ENCODE data around the gene PLA2G2D. TPM values are rescaled to one million over a fixed set of nuclear protein-coding genes. Genes with fewer than 3 reads are reported as not detected.
A peak's percentile ranks its signal among the peaks of the same experiment; 100 is the strongest.

PLA2G2D gene, protein sequence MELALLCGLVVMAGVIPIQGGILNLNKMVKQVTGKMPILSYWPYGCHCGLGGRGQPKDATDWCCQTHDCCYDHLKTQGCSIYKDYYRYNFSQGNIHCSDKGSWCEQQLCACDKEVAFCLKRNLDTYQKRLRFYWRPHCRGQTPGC
- total RNA-seq, result not detected

GRCh38 chr1:20119347-20119746 is at the start of gene PLA2G2D:
TSS of gene PLA2G2D (minus strand) at chr1:20119536. CDS start at chr1:20119498, 38 bp downstream.
- H3K27me3 Mint-ChIP-seq, result peaks cover 18% of the 10 kb centered on the region
- no peak within 1 kb of the TSS for H3K27ac Mint-ChIP-seq
- POLR2A ChIA-PET, result no interaction called here
- ATAC-seq (ENCODE audit: low read depth), result no peak
- H3K36me3 Mint-ChIP-seq, result no peaks in the 10 kb centered on the region
- no peak for DNase-seq
- H3K4me3 Mint-ChIP-seq, result no peak within 1 kb of the TSS
- H3K9me3 Mint-ChIP-seq, result no peaks in the 10 kb centered on the region
- no peaks in the 10 kb centered on the region for H3K4me1 Mint-ChIP-seq

DNA sequence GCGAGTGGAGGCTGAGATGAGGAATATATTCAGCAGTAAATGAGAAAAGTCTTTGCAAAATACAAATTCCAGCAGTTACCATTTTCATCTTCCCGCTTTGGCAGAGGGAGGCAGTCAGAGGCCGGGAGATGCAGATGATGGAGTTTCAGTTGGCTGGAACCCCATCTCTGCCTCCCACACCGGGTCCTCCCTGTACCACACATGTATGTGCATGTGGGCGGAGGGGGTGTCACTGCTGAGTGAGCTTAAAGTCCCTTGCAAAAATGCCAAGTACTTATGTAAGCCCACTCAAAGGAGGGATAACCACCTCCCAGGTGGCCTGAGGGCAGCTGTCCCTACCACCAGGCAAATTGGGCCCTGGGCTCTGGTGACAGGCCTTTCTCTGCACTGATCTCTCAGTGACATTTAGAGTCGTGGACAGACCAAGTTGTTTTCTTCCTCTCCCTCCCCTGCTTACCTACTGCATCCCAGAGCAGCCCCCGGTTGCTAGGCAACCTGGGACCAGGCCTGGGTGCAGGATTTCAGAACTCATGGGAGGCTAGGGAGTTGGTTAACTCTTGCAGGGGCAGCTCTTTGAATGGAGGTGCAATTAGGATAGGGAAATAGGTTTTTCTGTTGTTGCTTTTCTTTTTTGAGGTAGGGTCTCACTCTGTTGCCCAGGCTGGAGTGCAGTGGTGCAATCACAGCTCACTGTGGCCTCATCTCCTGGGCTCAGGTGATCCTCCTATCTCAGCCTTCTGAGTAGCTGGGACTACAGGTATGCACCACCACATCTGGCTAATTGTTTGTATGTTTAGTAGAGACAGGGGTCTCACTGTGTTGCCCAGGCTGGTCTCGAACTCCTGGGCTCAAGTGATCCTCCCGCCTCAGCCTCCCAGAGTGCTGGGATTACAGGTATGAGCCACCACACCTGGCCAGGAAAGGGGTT is 49.5 kb upstream of the PLA2G2D start:
- Mint-ChIP-seq H3K36me3 (no peaks in the 10 kb centered on the region), H3K4me1 (peaks cover 10% of the 10 kb centered on the region), H3K27ac (no peak overlapping the region), H3K4me3 (no peak overlapping the region), H3K27me3 (peaks cover 6% of the 10 kb centered on the region), H3K9me3 (peaks cover 5% of the 10 kb centered on the region)
- no peak for ATAC-seq (ENCODE audit: low read depth)
- no peak for DNase-seq
- POLR2A ChIA-PET, result no interaction called here

- Mint-ChIP-seq H3K27me3 (peaks cover 6% of the 10 kb centered on the region), H3K9me3 (peaks cover 6% of the 10 kb centered on the region), H3K4me3 (no peak overlapping the region), H3K4me1 (peaks cover 10% of the 10 kb centered on the region), H3K27ac (peak overlapping the region; percentile 14), H3K36me3 (no peaks in the 10 kb centered on the region)
- POLR2A ChIA-PET, result no interaction called here
- DNase-seq, result no peak
- ATAC-seq (ENCODE audit: low read depth), result no peak
Measured at GRCh38 chr1:20167126-20167525, 47.8 kb upstream of the PLA2G2D start.

GRCh38 chr1:20166051-20166450 is 46.7 kb upstream of the PLA2G2D start:
- ATAC-seq (ENCODE audit: low read depth), result no peak
- peaks cover 2% of the 10 kb centered on the region for H3K4me1 Mint-ChIP-seq
- no peak overlapping the region for H3K27ac Mint-ChIP-seq
- no peak overlapping the region for H3K4me3 Mint-ChIP-seq
- H3K9me3 Mint-ChIP-seq, result peaks cover 10% of the 10 kb centered on the region
- no peaks in the 10 kb centered on the region for H3K36me3 Mint-ChIP-seq
- DNase-seq, result no peak
- POLR2A ChIA-PET, result no interaction called here
- H3K27me3 Mint-ChIP-seq, result peaks cover 6% of the 10 kb centered on the region

DNA sequence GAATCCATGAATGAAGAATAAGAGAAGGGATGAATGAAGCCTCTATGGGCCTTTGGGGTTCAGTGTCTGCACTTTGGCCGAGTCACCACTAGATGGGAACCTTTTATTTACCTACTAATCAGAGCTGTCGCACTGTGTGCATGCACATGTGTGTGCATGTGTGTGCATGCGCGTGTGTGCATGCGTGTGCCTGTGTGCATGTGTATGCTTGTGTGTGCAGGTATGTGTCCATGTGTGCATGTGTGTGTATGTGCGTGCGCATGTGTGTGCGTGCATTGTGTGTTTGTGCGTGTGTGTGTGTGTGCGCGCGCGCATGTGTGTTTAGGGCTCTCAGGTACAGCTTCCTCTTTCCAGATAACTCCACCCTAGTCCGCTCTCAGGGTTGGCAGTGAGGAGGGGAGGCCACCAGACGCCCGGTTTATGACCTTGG is 46.2 kb upstream of the PLA2G2D start:
- ATAC-seq (ENCODE audit: low read depth), result no peak
- Mint-ChIP-seq H3K36me3 (no peaks in the 10 kb centered on the region), H3K27me3 (peaks cover 6% of the 10 kb centered on the region), H3K4me1 (peaks cover 2% of the 10 kb centered on the region), H3K9me3 (peaks cover 10% of the 10 kb centered on the region), H3K27ac (no peak overlapping the region), H3K4me3 (no peak overlapping the region)
- POLR2A ChIA-PET, result no interaction called here
- DNase-seq, result no peak

DNA sequence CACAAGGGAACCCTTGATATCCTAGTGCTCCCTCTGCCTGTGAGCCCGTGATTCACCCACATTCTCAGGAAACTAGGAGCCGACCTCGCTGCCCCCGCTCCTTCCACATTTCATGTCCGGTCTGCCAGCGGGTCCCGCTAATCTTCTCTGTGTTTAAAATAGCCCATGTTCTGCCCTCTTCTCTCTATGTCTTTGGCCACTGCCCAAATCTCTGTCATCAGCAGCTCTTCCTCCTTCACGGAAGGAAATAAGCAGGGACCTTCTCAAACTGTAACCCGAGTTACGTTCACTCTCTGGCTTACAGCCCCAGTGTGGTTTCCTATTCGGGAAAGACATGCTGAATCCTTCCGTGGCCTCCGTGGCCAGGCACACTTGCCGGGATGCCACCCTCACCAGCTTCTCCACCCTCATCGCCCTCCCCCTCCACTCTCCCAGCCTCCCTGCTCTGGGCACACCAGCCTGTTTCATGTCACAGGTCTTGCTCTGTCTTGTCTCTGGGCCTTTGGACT is 45.4 kb upstream of the PLA2G2D start:
- peaks cover 6% of the 10 kb centered on the region for H3K27me3 Mint-ChIP-seq
- H3K4me1 Mint-ChIP-seq, result peaks cover 2% of the 10 kb centered on the region
- POLR2A ChIA-PET, result no interaction called here
- H3K36me3 Mint-ChIP-seq, result no peaks in the 10 kb centered on the region
- no peak for ATAC-seq (ENCODE audit: low read depth)
- H3K9me3 Mint-ChIP-seq, result peaks cover 10% of the 10 kb centered on the region
- no peak overlapping the region for H3K4me3 Mint-ChIP-seq
- no peak for DNase-seq
- no peak overlapping the region for H3K27ac Mint-ChIP-seq

DNA sequence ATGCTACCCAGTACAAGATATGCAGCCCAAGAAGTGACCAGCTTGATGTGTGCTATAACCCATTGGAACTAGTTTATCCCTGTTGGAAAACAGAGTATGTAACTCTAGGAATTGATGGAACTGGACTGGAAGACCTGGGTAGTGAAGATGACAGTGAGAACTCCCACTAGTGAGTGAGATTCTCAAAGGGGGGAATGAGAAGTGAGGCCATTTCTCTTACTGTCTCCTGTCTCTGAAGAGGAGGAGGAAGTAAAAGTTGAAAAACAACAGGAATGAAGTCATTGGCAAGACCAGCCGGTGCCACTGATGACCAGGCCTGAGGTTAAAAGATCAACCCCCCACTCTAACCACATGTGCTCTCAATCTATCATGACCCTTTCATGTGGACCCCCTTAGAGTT is 40.7 kb upstream of the PLA2G2D start:
- no peak overlapping the region for H3K4me3 Mint-ChIP-seq
- POLR2A ChIA-PET, result no interaction called here
- H3K36me3 Mint-ChIP-seq, result no peaks in the 10 kb centered on the region
- ATAC-seq (ENCODE audit: low read depth) (no peak), DNase-seq (no peak)
- no peaks in the 10 kb centered on the region for H3K4me1 Mint-ChIP-seq
- H3K27ac Mint-ChIP-seq, result no peak overlapping the region
- H3K9me3 Mint-ChIP-seq, result peaks cover 11% of the 10 kb centered on the region
- H3K27me3 Mint-ChIP-seq, result no peaks in the 10 kb centered on the region

DNA sequence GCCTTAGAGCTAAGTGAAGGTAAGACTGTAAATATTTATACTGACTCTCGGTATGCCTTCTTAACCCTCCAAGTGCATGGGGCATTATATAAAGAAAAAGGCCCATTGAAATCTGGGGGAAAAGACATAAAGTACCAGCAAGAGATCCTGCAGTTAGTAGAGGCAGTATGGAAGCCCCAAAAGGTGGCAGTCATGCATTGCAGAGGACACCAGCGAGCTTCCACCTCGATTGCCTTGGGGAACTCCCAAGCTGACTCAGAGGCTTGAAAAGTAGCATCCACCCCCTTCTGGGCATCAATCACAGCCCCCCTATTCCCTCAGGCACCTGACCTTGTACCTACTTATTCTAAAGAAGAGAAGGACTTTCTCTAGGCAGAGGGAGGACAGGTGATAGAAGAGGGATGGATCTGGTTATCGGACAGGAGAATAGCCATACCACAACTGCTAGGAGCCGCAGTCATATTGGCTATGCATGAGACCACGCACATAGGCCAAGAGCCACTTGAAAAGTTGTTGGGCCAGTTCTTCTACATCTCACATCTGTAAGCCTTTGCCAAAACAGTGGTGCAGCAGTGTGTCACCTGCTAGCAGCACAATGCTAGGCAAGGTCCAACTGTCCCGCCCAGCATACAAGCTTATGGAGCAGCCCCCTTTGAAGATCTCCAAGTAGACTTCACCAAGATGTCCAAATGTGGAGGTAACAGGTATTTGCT is 39.2 kb upstream of the PLA2G2D start:
- peaks cover 10% of the 10 kb centered on the region for H3K9me3 Mint-ChIP-seq
- no peaks in the 10 kb centered on the region for H3K27me3 Mint-ChIP-seq
- ATAC-seq (ENCODE audit: low read depth) (no peak), DNase-seq (no peak)
- no peak overlapping the region for H3K4me3 Mint-ChIP-seq
- H3K27ac Mint-ChIP-seq, result no peak overlapping the region
- POLR2A ChIA-PET, result no interaction called here
- H3K4me1 Mint-ChIP-seq, result peaks cover 10% of the 10 kb centered on the region
- no peaks in the 10 kb centered on the region for H3K36me3 Mint-ChIP-seq

DNA sequence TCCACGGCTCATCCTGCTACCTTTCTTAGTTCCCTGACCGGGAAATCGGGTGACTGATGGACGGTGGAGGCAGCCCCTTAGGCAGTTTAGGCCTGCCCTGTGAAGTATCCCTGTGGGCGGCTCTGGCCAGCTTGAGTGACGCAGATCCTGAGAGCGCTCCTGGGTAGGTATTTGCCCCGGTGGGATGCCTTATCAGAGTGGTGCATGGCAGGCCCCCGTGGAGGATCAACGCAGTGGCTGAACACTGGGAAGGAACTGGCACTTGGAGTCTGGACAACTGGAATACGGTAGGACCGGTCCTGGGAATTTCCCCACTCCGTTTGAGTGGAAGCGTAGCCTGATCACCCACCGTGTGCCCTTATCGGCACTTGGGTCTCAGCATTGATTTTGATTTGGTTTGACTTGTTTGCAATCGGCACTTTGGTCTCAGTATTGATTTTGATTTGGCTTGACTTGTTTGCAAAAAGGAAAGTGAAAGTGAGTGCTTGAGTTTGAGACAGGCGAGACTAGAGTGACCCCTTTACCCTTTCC is 35.0 kb upstream of the PLA2G2D start:
- Mint-ChIP-seq H3K4me1 (peaks cover 13% of the 10 kb centered on the region), H3K4me3 (peak overlapping the region; percentile 33), H3K27me3 (peaks cover 2% of the 10 kb centered on the region), H3K9me3 (peaks cover 2% of the 10 kb centered on the region), H3K36me3 (no peaks in the 10 kb centered on the region), H3K27ac (peak overlapping the region; percentile 74)
- ATAC-seq (ENCODE audit: low read depth) (no peak), DNase-seq (peak; percentile 27)
- POLR2A ChIA-PET, result no interaction called here

- peaks cover 13% of the 10 kb centered on the region for H3K4me1 Mint-ChIP-seq
- no peaks in the 10 kb centered on the region for H3K9me3 Mint-ChIP-seq
- DNase-seq, result peak; percentile 24
- H3K27me3 Mint-ChIP-seq, result peaks cover 2% of the 10 kb centered on the region
- ATAC-seq (ENCODE audit: low read depth), result no peak
- no peaks in the 10 kb centered on the region for H3K36me3 Mint-ChIP-seq
- H3K4me3 Mint-ChIP-seq, result no peak overlapping the region
- POLR2A ChIA-PET, result interaction anchor here (0.7 kb wide), 1 partner anchor 227 kb away, joined by 3 read pairs; no protein-coding TSS in a partner anchor
- no peak overlapping the region for H3K27ac Mint-ChIP-seq
Measured at GRCh38 chr1:20153000-20153418, 33.7 kb upstream of the PLA2G2D start.

DNA sequence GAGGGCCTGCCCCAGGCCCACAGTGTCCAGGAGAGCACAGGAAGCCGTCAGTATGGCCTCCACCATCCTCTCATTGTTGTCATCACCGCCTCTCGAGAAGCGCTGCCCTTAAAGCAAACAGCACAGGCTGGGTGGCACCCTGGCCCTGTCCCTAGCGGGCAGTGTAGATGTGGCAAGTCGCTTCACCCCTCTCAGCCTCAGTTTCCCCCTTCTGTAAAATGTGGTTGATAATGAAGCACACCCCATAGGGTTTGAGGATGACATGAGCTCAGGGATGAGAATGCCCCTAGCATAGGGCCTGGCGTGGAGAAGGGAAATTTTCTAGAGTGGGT is 33.2 kb upstream of the PLA2G2D start:
- peaks cover 2% of the 10 kb centered on the region for H3K27me3 Mint-ChIP-seq
- H3K4me3 Mint-ChIP-seq, result peak overlapping the region; percentile 72
- POLR2A ChIA-PET, result interaction anchor here (0.7 kb wide), 1 partner anchor 226 kb away, joined by 3 read pairs; no protein-coding TSS in a partner anchor
- no peak for ATAC-seq (ENCODE audit: low read depth)
- no peaks in the 10 kb centered on the region for H3K9me3 Mint-ChIP-seq
- H3K36me3 Mint-ChIP-seq, result no peaks in the 10 kb centered on the region
- peaks cover 13% of the 10 kb centered on the region for H3K4me1 Mint-ChIP-seq
- H3K27ac Mint-ChIP-seq, result peak overlapping the region; percentile 54
- no peak for DNase-seq

DNA sequence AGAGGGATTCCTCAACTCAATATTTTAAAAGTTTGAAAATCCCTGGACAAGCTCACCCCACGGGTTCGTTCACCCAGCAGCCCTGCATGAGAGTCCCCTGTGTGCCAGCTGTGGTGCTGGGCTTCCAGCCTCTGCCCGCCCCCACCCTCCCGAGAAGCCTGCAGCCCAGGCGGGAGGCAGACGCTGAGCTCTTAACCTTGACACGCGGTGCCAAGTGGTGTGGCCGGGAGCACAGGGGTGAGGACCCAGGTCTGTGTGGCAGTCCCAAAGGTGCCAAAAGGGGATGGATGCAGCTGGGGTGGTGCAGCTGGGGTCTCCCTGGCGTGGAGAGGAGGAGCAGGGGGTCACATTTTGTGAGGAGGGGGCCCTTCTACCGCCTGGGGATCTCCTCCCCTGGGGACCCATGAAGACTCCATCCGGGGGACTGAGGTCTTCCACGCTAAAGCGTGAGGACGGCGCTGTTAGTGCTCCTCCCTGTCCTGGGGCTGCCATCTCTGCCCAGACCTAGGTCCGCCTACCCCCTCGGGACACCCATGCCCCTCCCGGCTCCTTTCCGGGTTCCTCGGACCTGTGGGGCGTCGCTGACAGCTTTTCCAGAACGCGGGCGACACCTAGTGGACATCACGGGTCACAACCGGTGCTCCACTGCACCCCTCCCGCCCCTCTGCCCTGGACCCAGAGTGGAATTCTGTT is 32.7 kb upstream of the PLA2G2D start:
- H3K9me3 Mint-ChIP-seq, result no peaks in the 10 kb centered on the region
- H3K36me3 Mint-ChIP-seq, result no peaks in the 10 kb centered on the region
- H3K4me1 Mint-ChIP-seq, result peaks cover 13% of the 10 kb centered on the region
- DNase-seq (peak; percentile 81), ATAC-seq (ENCODE audit: low read depth) (peak; percentile 91)
- H3K27ac Mint-ChIP-seq, result peak overlapping the region; percentile 54
- peak overlapping the region; percentile 72 for H3K4me3 Mint-ChIP-seq
- H3K27me3 Mint-ChIP-seq, result peaks cover 2% of the 10 kb centered on the region
- POLR2A ChIA-PET, result no interaction called here

GRCh38 chr1:20150969-20151368 is 31.6 kb upstream of the PLA2G2D start:
- peaks cover 13% of the 10 kb centered on the region for H3K4me1 Mint-ChIP-seq
- DNase-seq, result no peak
- peaks cover 2% of the 10 kb centered on the region for H3K27me3 Mint-ChIP-seq
- POLR2A ChIA-PET, result no interaction called here
- H3K27ac Mint-ChIP-seq, result no peak overlapping the region
- H3K4me3 Mint-ChIP-seq, result no peak overlapping the region
- no peak for ATAC-seq (ENCODE audit: low read depth)
- no peaks in the 10 kb centered on the region for H3K36me3 Mint-ChIP-seq
- no peaks in the 10 kb centered on the region for H3K9me3 Mint-ChIP-seq
